Measurements from ENCODE around the gene ECM1. TPM values are rescaled to one million over a fixed set of nuclear protein-coding genes. Genes with fewer than 3 reads are reported as not detected.

ECM1 gene
- total RNA-seq, 1 experiment from 2014 or later = 1.4 TPM

GRCh38 chr1:150514260-150514659 is 6.4 kb downstream of the ECM1 start:
- no peak overlapping the region for H3K4me2 ChIP-seq (ENCODE audit: insufficient read depth, insufficient read length, low read length)
- H2AFZ ChIP-seq (ENCODE audit: low read length) = no peak overlapping the region

More at GRCh38 chr1:150514260-150514659, 6.4 kb downstream of the ECM1 start:
- H3K27me3 Mint-ChIP-seq (ENCODE audit: low read depth) = peaks cover 1% of the 10 kb centered on the region; the same call in 1 of the 2 replicates
- H2BK120ac ChIP-seq (ENCODE audit: low read depth, low read length, poor library complexity, severe bottlenecking) = no peak overlapping the region
- H3K79me1 ChIP-seq (ENCODE audit: insufficient read depth, low read depth, low read length, poor library complexity, severe bottlenecking) = no peaks in the 10 kb centered on the region
- H2BK12ac ChIP-seq (ENCODE audit: insufficient read length, low read depth, low read length) = no peak overlapping the region
- H3K79me2 ChIP-seq (ENCODE audit: insufficient read depth, low read length) = no peaks in the 10 kb centered on the region
- H2BK5ac ChIP-seq (ENCODE audit: insufficient read length, low read length) = no peak overlapping the region
- no peak overlapping the region for H2BK15ac ChIP-seq (ENCODE audit: low read depth, low read length)
- H4K91ac ChIP-seq (ENCODE audit: insufficient read length, low read depth, low read length) = no peak overlapping the region
- H3K23ac ChIP-seq (ENCODE audit: insufficient read length, low read depth, low read length) = no peak overlapping the region
- no peak overlapping the region for H3K27ac Mint-ChIP-seq
- H3K18ac ChIP-seq (ENCODE audit: insufficient read length, low read depth, low read length) = no peak overlapping the region
- no peaks in the 10 kb centered on the region for H3K9me3 Mint-ChIP-seq
- peaks cover 12% of the 10 kb centered on the region for H3K23me2 ChIP-seq (ENCODE audit: insufficient read length, low read depth, low read length, poor library complexity, severe bottlenecking)
- peaks cover 2% of the 10 kb centered on the region for H4K20me1 ChIP-seq (ENCODE audit: control insufficient read depth, insufficient read depth, insufficient read length)
- no peak overlapping the region for H4K5ac ChIP-seq (ENCODE audit: insufficient read length, low read depth, low read length)
- H3K4me1 Mint-ChIP-seq = peaks cover 9 to 15% of the 10 kb centered on the region in 2 experiments
- peaks cover 0 to 11% (median 0%) of the 10 kb centered on the region in 3 experiments; a peak in 4 of 7 replicates for H3K36me3 Mint-ChIP-seq (ENCODE audit: insufficient read depth in 1 of 3, low read depth in 3 of 3)
- no peak overlapping the region for H3K27ac ChIP-seq (ENCODE audit: insufficient read length, low read depth, low read length)
- H4K8ac ChIP-seq (replicated peaks; ENCODE audit: insufficient read length, low read depth, low read length) = no peak overlapping the region
- H2AK5ac ChIP-seq (ENCODE audit: insufficient read length, low read length) = no peak overlapping the region
- H3K4me3 Mint-ChIP-seq = peak overlapping the region; percentile 91
- TF ChIP-seq CTCF (conservative IDR thresholded peaks at IDR 0.05) = no peak
- H3K27me3 ChIP-seq (ENCODE audit: insufficient read depth, low read length) = no peaks in the 10 kb centered on the region
- no peak overlapping the region for H3K56ac ChIP-seq (ENCODE audit: insufficient read length, low read depth, low read length)
- H2BK20ac ChIP-seq (ENCODE audit: low read depth, low read length, poor library complexity, severe bottlenecking) = no peak overlapping the region
- H3T11ph ChIP-seq (ENCODE audit: low read length) = no peak overlapping the region
- WGBS (ENCODE audit: extremely low coverage, insufficient read length, low lambda C conversion rate) = no CpG with 5 or more reads among the region's 9 CpGs
- DNase-seq = no peak
- H3K4ac ChIP-seq (ENCODE audit: low read depth, low read length) = no peak overlapping the region
- H3K4me1 ChIP-seq (ENCODE audit: insufficient read depth, low read length) = peaks cover 2% of the 10 kb centered on the region; the same call in 1 of the 2 replicates
- no peak overlapping the region for H3K14ac ChIP-seq (ENCODE audit: insufficient read depth, low read length)
- no peak overlapping the region for H3K9ac ChIP-seq (ENCODE audit: extremely low read depth, insufficient read length, low read length)
- H3K9me3 ChIP-seq (ENCODE audit: control insufficient read depth, low read depth, low read length) = no peaks in the 10 kb centered on the region

Data from H9 (cell line).